Endodermal cell (in vitro differentiated cells): ENCODE data around the gene ANO8. TPM values are rescaled to one million over a fixed set of nuclear protein-coding genes. Genes with fewer than 3 reads are reported as not detected.

Experiments used
- DNase-seq: peaks from one replicate; pipeline ENCODE4 v3.0.0-alpha.2; 2017
- H3K27ac ChIP-seq: 2 replicates; pipeline ENCODE4 v1.5.1; 2013; ENCODE audit warnings: mild to moderate bottlenecking, low read depth, low read length, moderate library complexity
- H3K27me3 ChIP-seq: 2 replicates; pipeline ENCODE4 v1.6.1; 2013; ENCODE audit warnings: mild to moderate bottlenecking, low read length, moderate library complexity; ENCODE audit not compliant: insufficient read depth, control insufficient read depth, poor library complexity, severe bottlenecking
- H3K36me3 ChIP-seq: 2 replicates; pipeline ENCODE4 v1.7.0; 2013; ENCODE audit warnings: mild to moderate bottlenecking, low read length, moderate library complexity; ENCODE audit not compliant: control insufficient read depth, insufficient read depth
- H3K4me1 ChIP-seq: one replicate; pipeline ENCODE4 v1.7.0; 2013; ENCODE audit warnings: low read length; ENCODE audit not compliant: control insufficient read depth, insufficient read depth
- H3K4me3 ChIP-seq: 2 replicates; pipeline ENCODE4 v1.5.1; 2013; ENCODE audit warnings: mild to moderate bottlenecking, low read length, moderate library complexity
- H3K9ac ChIP-seq: 2 replicates; pipeline ENCODE4 v1.6.1; 2013; ENCODE audit warnings: mild to moderate bottlenecking, low read length, moderate library complexity; ENCODE audit not compliant: poor library complexity, severe bottlenecking; ENCODE audit errors: extremely low read depth
- H3K9me3 ChIP-seq: 2 replicates; pipeline ENCODE4 v1.6.1; 2013; ENCODE audit warnings: mild to moderate bottlenecking, low read length, moderate library complexity; ENCODE audit not compliant: control insufficient read depth
- H3K27ac Mint-ChIP-seq: 2 replicates; pipeline ENCODE4 v1.8.0; 2020; ENCODE audit warnings: mixed read lengths
- H3K27me3 Mint-ChIP-seq: 2 replicates; pipeline ENCODE4 v1.8.0; 2021; ENCODE audit warnings: mild to moderate bottlenecking, mixed read lengths; ENCODE audit not compliant: insufficient read depth
- H3K36me3 Mint-ChIP-seq: 2 replicates; pipeline ENCODE4 v1.8.0; 2020; ENCODE audit warnings: low read depth, mixed read lengths
- H3K4me1 Mint-ChIP-seq: 2 replicates; pipeline ENCODE4 v1.8.0; 2020; ENCODE audit warnings: mixed read lengths
- H3K4me3 Mint-ChIP-seq: 2 replicates; pipeline ENCODE4 v1.8.0; 2020; ENCODE audit warnings: mild to moderate bottlenecking, moderate library complexity, mixed read lengths
- H3K9me3 Mint-ChIP-seq: 2 replicates; pipeline ENCODE4 v1.8.0; 2020; ENCODE audit warnings: mild to moderate bottlenecking, mixed read lengths
- WGBS, 2 experiments: methylation state at CpG; one replicate each; pipeline versions ENCODE4 v1.1.5 to v1.1.7; 2013; ENCODE audit warnings: missing lambda C conversion rate in 2 of 2, mixed read lengths in 1 of 2; ENCODE audit not compliant: insufficient coverage in 1 of 2, insufficient read length in 1 of 2; 5-methylcytosine and 5-hydroxymethylcytosine counted together
- total RNA-seq, 2 donors: library from RNA; stranded (reverse); fragmentation: NEBNext Ultra II Directional in 1 of 2; extraction: Animal tissue kit (Norgen Biotek cat#: 25700) in 1 of 2; gene quantifications; 2 replicates in 1 of 2; 3 replicates in 1 of 2; pipeline ENCODE4 v1.2.1, GENCODE V29; 2021
- TF ChIP-seq, protein P1 (sequence below): fragments of 200-600 bp; sonication (generic); conservative IDR thresholded peaks from 2 replicates; pipeline ENCODE4 v1.5.0; 2021; ENCODE audit warnings: antibody characterized with exemption, mild to moderate bottlenecking

Gene ANO8
- total RNA-seq, 2 donors from 2014 or later, result 27.5 to 29.5 TPM

- Mint-ChIP-seq H3K36me3 (peaks cover 24% of the 10 kb centered on the region), H3K27ac (peak overlapping the region; percentile 88), H3K4me3 (peak overlapping the region; percentile 63), H3K4me1 (peaks cover 1% of the 10 kb centered on the region), H3K27me3 (peaks cover 24% of the 10 kb centered on the region), H3K9me3 (no peaks in the 10 kb centered on the region)
- peaks cover 9% of the 10 kb centered on the region for H3K36me3 ChIP-seq
- H3K4me1 ChIP-seq, result no peaks in the 10 kb centered on the region
- H3K9me3 ChIP-seq, result no peaks in the 10 kb centered on the region
- WGBS, 2 experiments, result 7 to 20% methylated on average over 44 to 63 of the region's 64 CpGs
- peak overlapping the region; percentile 71 for H3K4me3 ChIP-seq
- H3K27ac ChIP-seq, result peak overlapping the region; percentile 6
- no peaks in the 10 kb centered on the region for H3K27me3 ChIP-seq
- H3K9ac ChIP-seq, result peak overlapping the region; percentile 44
- TF ChIP-seq, protein P1, sequence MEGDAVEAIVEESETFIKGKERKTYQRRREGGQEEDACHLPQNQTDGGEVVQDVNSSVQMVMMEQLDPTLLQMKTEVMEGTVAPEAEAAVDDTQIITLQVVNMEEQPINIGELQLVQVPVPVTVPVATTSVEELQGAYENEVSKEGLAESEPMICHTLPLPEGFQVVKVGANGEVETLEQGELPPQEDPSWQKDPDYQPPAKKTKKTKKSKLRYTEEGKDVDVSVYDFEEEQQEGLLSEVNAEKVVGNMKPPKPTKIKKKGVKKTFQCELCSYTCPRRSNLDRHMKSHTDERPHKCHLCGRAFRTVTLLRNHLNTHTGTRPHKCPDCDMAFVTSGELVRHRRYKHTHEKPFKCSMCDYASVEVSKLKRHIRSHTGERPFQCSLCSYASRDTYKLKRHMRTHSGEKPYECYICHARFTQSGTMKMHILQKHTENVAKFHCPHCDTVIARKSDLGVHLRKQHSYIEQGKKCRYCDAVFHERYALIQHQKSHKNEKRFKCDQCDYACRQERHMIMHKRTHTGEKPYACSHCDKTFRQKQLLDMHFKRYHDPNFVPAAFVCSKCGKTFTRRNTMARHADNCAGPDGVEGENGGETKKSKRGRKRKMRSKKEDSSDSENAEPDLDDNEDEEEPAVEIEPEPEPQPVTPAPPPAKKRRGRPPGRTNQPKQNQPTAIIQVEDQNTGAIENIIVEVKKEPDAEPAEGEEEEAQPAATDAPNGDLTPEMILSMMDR, result peak; percentile 83
- DNase-seq, result peak; percentile 97
Measured at GRCh38 chr19:17327654-17328516, 6.8 kb downstream of the ANO8 start.

GRCh38 chr19:17327068-17327653 lies 7.5 kb downstream of the ANO8 start:
- H3K4me3 Mint-ChIP-seq, result peak overlapping the region; percentile 63
- peaks cover 3% of the 10 kb centered on the region for H3K36me3 ChIP-seq

DNA sequence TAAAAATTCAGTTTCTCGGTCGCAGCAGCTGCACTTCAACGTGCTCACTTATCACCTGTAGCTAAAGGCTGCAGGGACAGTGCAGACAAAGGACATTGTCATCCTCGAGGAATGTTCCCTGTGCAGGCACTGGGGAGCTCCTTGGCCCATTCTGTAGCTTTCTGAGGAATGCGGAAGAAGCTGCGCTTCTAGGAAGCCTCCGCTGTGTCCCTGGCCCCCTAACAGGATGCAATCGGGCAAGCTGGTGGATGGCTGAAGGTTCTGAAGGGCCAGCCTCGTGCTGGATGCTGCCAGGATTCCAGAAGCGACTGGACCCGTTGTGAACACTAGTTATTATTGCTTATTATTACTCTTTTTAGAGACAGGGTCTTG lies 8.1 kb downstream of the ANO8 start:
- Mint-ChIP-seq H3K27me3 (peaks cover 24% of the 10 kb centered on the region), H3K36me3 (peaks cover 25% of the 10 kb centered on the region), H3K27ac (no peak overlapping the region), H3K4me3 (no peak overlapping the region), H3K9me3 (no peaks in the 10 kb centered on the region), H3K4me1 (peaks cover 1% of the 10 kb centered on the region)
- Histone ChIP-seq H3K4me1 (no peaks in the 10 kb centered on the region), H3K27me3 (no peaks in the 10 kb centered on the region), H3K4me3 (no peak overlapping the region), H3K36me3 (peaks cover 3% of the 10 kb centered on the region), H3K27ac (no peak overlapping the region), H3K9ac (no peak overlapping the region), H3K9me3 (no peaks in the 10 kb centered on the region)
- WGBS, 2 experiments, result 78 to 86% methylated on average over 9 to 11 of the region's 11 CpGs
- TF ChIP-seq, protein P1, result no peak
- DNase-seq, result peak; percentile 86

More at GRCh38 chr19:17327068-17327653, 7.5 kb downstream of the ANO8 start:
- Mint-ChIP-seq H3K36me3 (peaks cover 24% of the 10 kb centered on the region), H3K4me1 (peaks cover 1% of the 10 kb centered on the region), H3K9me3 (no peaks in the 10 kb centered on the region), H3K27ac (peak overlapping the region; percentile 88), H3K27me3 (peaks cover 24% of the 10 kb centered on the region)
- H3K4me3 ChIP-seq, result peak overlapping the region; percentile 71
- no peaks in the 10 kb centered on the region for H3K4me1 ChIP-seq
- H3K9ac ChIP-seq, result no peak overlapping the region
- TF ChIP-seq, protein P1, result no peak
- no peaks in the 10 kb centered on the region for H3K27me3 ChIP-seq
- 74 to 78% methylated on average over 12 to 27 of the region's 27 CpGs for WGBS, 2 experiments
- H3K27ac ChIP-seq, result no peak overlapping the region
- H3K9me3 ChIP-seq, result no peaks in the 10 kb centered on the region
- no peak for DNase-seq
